B cell (primary cell): ENCODE results near the gene FURIN. TPM values are rescaled to one million over a fixed set of nuclear protein-coding genes. Genes with fewer than 3 reads are reported as not detected.

Experiments used
- ATAC-seq: fragments of 200-7000 bp; cut with Tn5 transposase; one replicate; pipeline ENCODE4 v1.10.0; 2021; ENCODE audit warnings: low read depth, mild to moderate bottlenecking, moderate number of reproducible peaks, moderate library complexity
- CTCF ChIA-PET: fragments of 350-600 bp; sonication (Branson Sonifier 250); formaldehyde crosslinking; loops from one replicate; lab custom pipeline; 2021; ENCODE audit warnings: antibody characterized with exemption, inconsistent platforms; lab: Charles Lee
- POLR2A ChIA-PET: fragments of 350-600 bp; sonication (Branson Sonifier 250); formaldehyde crosslinking; loops from one replicate; lab custom pipeline; 2021; ENCODE audit warnings: antibody characterized with exemption; lab: Charles Lee
- DNase-seq: peaks from one replicate; pipeline ENCODE4 v3.0.0; 2013
- H2AFZ ChIP-seq: 2 replicates; pipeline ENCODE4 v1.6.1; 2012; ENCODE audit warnings: mild to moderate bottlenecking, low read depth, low read length; ENCODE audit not compliant: insufficient read depth, poor library complexity, severe bottlenecking
- H3K27ac ChIP-seq, 2 donors: 1 replicate in 1 of 2; 2 replicates in 1 of 2; pipeline ENCODE4 v1.5.1; 2012 to 2013; ENCODE audit warnings: low read length in 2 of 2, mild to moderate bottlenecking in 2 of 2, moderate library complexity in 1 of 2
- H3K27me3 ChIP-seq, 4 experiments: fragments of 200-600 bp in 1 of 4; sonication (generic) in 1 of 4; replicated peaks in 1 of 4; 1 replicate in 2 of 4; 2 replicates in 2 of 4; pipeline versions ENCODE4 v1.6.1 to v1.7.0; 2013 to 2016; ENCODE audit warnings: low read length in 3 of 4, mild to moderate bottlenecking in 2 of 4, mixed read lengths in 1 of 4, moderate library complexity in 1 of 4; ENCODE audit not compliant: insufficient read depth in 4 of 4, control insufficient read depth in 3 of 4; ENCODE audit errors: control extremely low read depth in 1 of 4
- H3K36me3 ChIP-seq, 2 experiments: replicated peaks in 1 of 2; 1 replicate in 1 of 2; 2 replicates in 1 of 2; pipeline versions ENCODE4 v1.6.1 to v1.7.1; 2013; ENCODE audit warnings: low read length in 1 of 2; ENCODE audit not compliant: insufficient read depth in 2 of 2, control insufficient read depth in 1 of 2; ENCODE audit errors: control extremely low read depth in 1 of 2, extremely low read depth in 1 of 2
- H3K4me1 ChIP-seq, 2 donors: fragments of 200-600 bp in 1 of 2; sonication (generic) in 1 of 2; 1 replicate in 1 of 2; 2 replicates in 1 of 2; pipeline versions ENCODE4 v1.5.1 to v1.6.1; 2013 to 2017; ENCODE audit warnings: low read length in 2 of 2; ENCODE audit not compliant: control insufficient read depth in 2 of 2, insufficient read depth in 2 of 2
- H3K4me2 ChIP-seq: replicated peaks from 2 replicates; pipeline ENCODE3; 2012; ENCODE audit warnings: mild to moderate bottlenecking, low read depth, low read length; ENCODE audit not compliant: poor library complexity, severe bottlenecking
- H3K4me3 ChIP-seq, 5 experiments: fragments of 200-600 bp in 1 of 5; sonication (generic) in 1 of 5; 1 replicate in 3 of 5; 2 replicates in 2 of 5; pipeline versions ENCODE4 v1.5.1 to v1.7.0; 2011 to 2016; ENCODE audit warnings: low read length in 4 of 5, mild to moderate bottlenecking in 4 of 5, low read depth in 2 of 5, control low read depth in 1 of 5, moderate library complexity in 1 of 5; ENCODE audit not compliant: insufficient read depth in 1 of 5; ENCODE audit errors: control extremely low read depth in 1 of 5, extremely low read depth in 1 of 5
- H3K79me2 ChIP-seq: fragments of 200-600 bp; sonication (generic); one replicate; pipeline ENCODE4 v1.6.0; 2016; ENCODE audit warnings: low read length; ENCODE audit not compliant: control insufficient read depth, insufficient read depth
- H3K9ac ChIP-seq: fragments of 200-600 bp; sonication (generic); 2 replicates; pipeline ENCODE4 v1.6.1; 2017; ENCODE audit warnings: mild to moderate bottlenecking, low read length, moderate library complexity
- H3K9me3 ChIP-seq, 3 donors: one replicate each; pipeline versions ENCODE4 v1.6.1 to v1.7.1; 2013; ENCODE audit warnings: low read length in 2 of 3; ENCODE audit not compliant: control insufficient read depth in 2 of 3, insufficient read depth in 1 of 3; ENCODE audit errors: control extremely low read depth in 1 of 3
- H4K20me1 ChIP-seq: 2 replicates; pipeline ENCODE4 v1.6.0; 2012; ENCODE audit warnings: mild to moderate bottlenecking, low read length; ENCODE audit not compliant: insufficient read depth, control insufficient read depth, poor library complexity, severe bottlenecking
- H3K27ac Mint-ChIP-seq: one replicate; pipeline ENCODE4 v1.8.0; 2021; ENCODE audit warnings: mixed read lengths
- H3K27me3 Mint-ChIP-seq: one replicate; pipeline ENCODE4 v1.8.0; 2021; ENCODE audit warnings: mixed read lengths
- H3K4me1 Mint-ChIP-seq: one replicate; pipeline ENCODE4 v1.8.0; 2021; ENCODE audit warnings: mixed read lengths
- H3K4me3 Mint-ChIP-seq: one replicate; pipeline ENCODE4 v1.8.0; 2021; ENCODE audit warnings: mixed read lengths
- H3K9me3 Mint-ChIP-seq: one replicate; pipeline ENCODE4 v1.8.0; 2022; ENCODE audit warnings: mixed read lengths; ENCODE audit not compliant: insufficient read depth
- EZH2 ChIP-seq: IDR thresholded peaks from 2 replicates; pipeline ENCODE4 v1.6.1; 2012; ENCODE audit warnings: borderline replicate concordance, low read depth, mild to moderate bottlenecking, moderate library complexity, low read length; ENCODE audit not compliant: insufficient read depth, poor library complexity, severe bottlenecking
- WGBS: methylation state at CpG from one replicate; pipeline ENCODE4 v1.1.5; 2013; ENCODE audit warnings: missing lambda C conversion rate; ENCODE audit not compliant: insufficient coverage; 5-methylcytosine and 5-hydroxymethylcytosine counted together
- intact Hi-C: fragments of 100-400 bp; cut with micrococcal nuclease; formaldehyde crosslinking; loops from one replicate; pipeline ENCODE4 v1.10.0; 2022
- polyA plus RNA-seq: library from polyadenylated mRNA; depleted of rRNA; stranded (reverse); fragments of >200 nt; gene quantifications from 2 replicates; pipeline ENCODE4 v1.2.3, GENCODE V29; 2012
- total RNA-seq, 2 donors: library from RNA; stranded (reverse); fragments of 120-200 nt in 1 of 2; gene quantifications; 1 replicate in 1 of 2; 2 replicates in 1 of 2; pipeline versions ENCODE4 v1.2.3 to v1.2.4, GENCODE V29; 2013 to 2022
- TF ChIP-seq, protein P1 (sequence below): fragments of 200-600 bp; IDR thresholded peaks from one replicate; pipeline ENCODE4 v1.8.0; 2022; ENCODE audit warnings: antibody characterized with exemption, mild to moderate bottlenecking

The FURIN gene
- total and polyA plus RNA-seq, 2 donors (not counting 1 experiment from before 2014, with no cell fraction given): 31.6 to 66.7 TPM

DNA sequence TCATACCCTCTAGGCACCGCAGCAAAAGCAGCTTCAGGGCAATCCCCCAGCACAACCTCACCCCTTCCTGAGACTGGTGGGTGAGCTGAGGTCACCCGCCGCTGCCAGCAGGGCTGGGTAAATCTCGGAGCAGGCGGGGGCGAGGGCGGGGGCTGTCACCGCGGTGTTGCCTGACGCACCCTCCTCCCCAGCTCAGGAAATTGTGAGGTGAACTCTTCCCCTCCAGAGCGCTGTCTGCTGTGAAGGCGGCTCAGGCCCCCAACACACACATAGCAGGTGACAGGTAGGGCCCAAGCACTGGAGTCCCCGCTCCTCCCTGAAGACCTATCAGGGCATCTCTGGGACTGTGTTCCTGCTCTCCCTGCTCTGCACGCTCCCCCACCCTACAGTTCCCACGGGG, 30.2 kb upstream of the FURIN start:
- H3K27me3 ChIP-seq: no peaks in the 10 kb centered on the region
- POLR2A ChIA-PET: interaction anchor here (0.5 to 1.4 kb wide), 9 partner anchors 8 to 819 kb away, joined by 3 to 11 read pairs (median 4); no protein-coding TSS in a partner anchor
- WGBS: 5% methylated on average over 15 of the region's 15 CpGs
- Mint-ChIP-seq H3K4me1 (peaks cover 34% of the 10 kb centered on the region), H3K4me3 (peak overlapping the region; percentile 69), H3K9me3 (no peaks in the 10 kb centered on the region), H3K27ac (peak overlapping the region; percentile 83), H3K27me3 (no peaks in the 10 kb centered on the region)
- intact Hi-C loops: loop anchor here (1.0 to 5.0 kb wide), 5 partner anchors 18 to 121 kb away; partner anchors contain the start of gene BLM
- peak; percentile 92 for ATAC-seq
- peak overlapping the region in 2 of 5 experiments; percentile 21 to 39 for H3K4me3 ChIP-seq
- H3K36me3 ChIP-seq: no peaks in the 10 kb centered on the region
- no peaks in the 10 kb centered on the region for H3K9me3 ChIP-seq
- TF ChIP-seq EZH2: no peak
- TF ChIP-seq, protein P1, sequence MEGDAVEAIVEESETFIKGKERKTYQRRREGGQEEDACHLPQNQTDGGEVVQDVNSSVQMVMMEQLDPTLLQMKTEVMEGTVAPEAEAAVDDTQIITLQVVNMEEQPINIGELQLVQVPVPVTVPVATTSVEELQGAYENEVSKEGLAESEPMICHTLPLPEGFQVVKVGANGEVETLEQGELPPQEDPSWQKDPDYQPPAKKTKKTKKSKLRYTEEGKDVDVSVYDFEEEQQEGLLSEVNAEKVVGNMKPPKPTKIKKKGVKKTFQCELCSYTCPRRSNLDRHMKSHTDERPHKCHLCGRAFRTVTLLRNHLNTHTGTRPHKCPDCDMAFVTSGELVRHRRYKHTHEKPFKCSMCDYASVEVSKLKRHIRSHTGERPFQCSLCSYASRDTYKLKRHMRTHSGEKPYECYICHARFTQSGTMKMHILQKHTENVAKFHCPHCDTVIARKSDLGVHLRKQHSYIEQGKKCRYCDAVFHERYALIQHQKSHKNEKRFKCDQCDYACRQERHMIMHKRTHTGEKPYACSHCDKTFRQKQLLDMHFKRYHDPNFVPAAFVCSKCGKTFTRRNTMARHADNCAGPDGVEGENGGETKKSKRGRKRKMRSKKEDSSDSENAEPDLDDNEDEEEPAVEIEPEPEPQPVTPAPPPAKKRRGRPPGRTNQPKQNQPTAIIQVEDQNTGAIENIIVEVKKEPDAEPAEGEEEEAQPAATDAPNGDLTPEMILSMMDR: no peak
- DNase-seq: peak; percentile 89
- peak overlapping the region; percentile 43 for H2AFZ ChIP-seq
- peak overlapping the region; percentile 34 for H3K9ac ChIP-seq
- H3K4me1 ChIP-seq: peaks cover 33 to 46% of the 10 kb centered on the region in 2 donors
- H3K4me2 ChIP-seq: peak overlapping the region; percentile 87
- peaks cover 8% of the 10 kb centered on the region for H3K79me2 ChIP-seq
- no peak overlapping the region for H3K27ac ChIP-seq
- CTCF ChIA-PET: interaction anchor here (0.7 to 3.3 kb wide), 5 partner anchors 9 to 47 kb away, joined by 3 to 28 read pairs (median 5); partner anchors contain the start of gene FES
- no peaks in the 10 kb centered on the region for H4K20me1 ChIP-seq

DNA sequence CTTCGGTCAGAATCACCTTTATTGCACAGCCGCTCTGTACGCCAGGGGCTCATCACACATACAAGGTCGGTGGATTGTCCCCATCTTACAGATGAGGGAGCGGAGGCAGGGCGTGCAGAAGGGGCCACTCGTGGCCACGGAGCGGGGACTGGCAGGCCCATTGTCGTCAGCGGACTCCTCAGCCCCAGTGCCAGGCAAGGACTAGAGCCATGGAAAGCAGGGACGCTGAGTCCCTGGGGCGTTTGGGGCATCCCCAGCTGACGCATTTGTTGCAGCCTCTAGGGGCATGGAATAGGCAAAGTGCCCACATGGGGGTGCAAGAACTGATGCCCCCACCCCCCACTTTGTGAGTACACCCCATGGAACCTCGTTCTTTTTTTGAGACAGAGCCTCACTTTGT, 29.8 kb upstream of the FURIN start:
- Histone ChIP-seq H3K27me3 (no peaks in the 10 kb centered on the region), H3K9ac (peak overlapping the region; percentile 34), H3K9me3 (no peaks in the 10 kb centered on the region), H4K20me1 (no peaks in the 10 kb centered on the region), H3K36me3 (no peaks in the 10 kb centered on the region), H3K4me1 (peaks cover 33 to 46% of the 10 kb centered on the region in 2 donors), H3K4me2 (peak overlapping the region; percentile 87), H3K4me3 (peak overlapping the region in 2 of 5 experiments; percentile 21 to 39), H2AFZ (peak overlapping the region; percentile 43), H3K27ac (no peak overlapping the region), H3K79me2 (peaks cover 8% of the 10 kb centered on the region)
- intact Hi-C loops: loop anchor here (1.0 to 5.0 kb wide), 5 partner anchors 18 to 121 kb away; partner anchors contain the start of gene BLM
- no peaks in the 10 kb centered on the region for H3K27me3 Mint-ChIP-seq
- peaks cover 37% of the 10 kb centered on the region for H3K4me1 Mint-ChIP-seq
- WGBS: 72% methylated on average over 15 of the region's 15 CpGs
- no peaks in the 10 kb centered on the region for H3K9me3 Mint-ChIP-seq
- no peak for DNase-seq
- POLR2A ChIA-PET: interaction anchor here (0.5 to 2.4 kb wide), 11 partner anchors 8 to 820 kb away, joined by 3 to 28 read pairs (median 4); partner anchors contain the start of gene UNC45A
- no peak for ATAC-seq
- peak overlapping the region; percentile 83 for H3K27ac Mint-ChIP-seq
- CTCF ChIA-PET: interaction anchor here (0.7 to 3.3 kb wide), 4 partner anchors 8 to 47 kb away, joined by 5 to 28 read pairs (median 8); partner anchors contain the start of gene FES
- TF ChIP-seq, protein P1: no peak
- no peak for TF ChIP-seq EZH2
- peak overlapping the region; percentile 69 for H3K4me3 Mint-ChIP-seq
